ENCODE measurements around the gene PLCD3. TPM values are rescaled to one million over a fixed set of nuclear protein-coding genes. Genes with fewer than 3 reads are reported as not detected.

PLCD3 gene
- total RNA-seq, 1 donor from 2014 or later: 1.4 TPM

DNA sequence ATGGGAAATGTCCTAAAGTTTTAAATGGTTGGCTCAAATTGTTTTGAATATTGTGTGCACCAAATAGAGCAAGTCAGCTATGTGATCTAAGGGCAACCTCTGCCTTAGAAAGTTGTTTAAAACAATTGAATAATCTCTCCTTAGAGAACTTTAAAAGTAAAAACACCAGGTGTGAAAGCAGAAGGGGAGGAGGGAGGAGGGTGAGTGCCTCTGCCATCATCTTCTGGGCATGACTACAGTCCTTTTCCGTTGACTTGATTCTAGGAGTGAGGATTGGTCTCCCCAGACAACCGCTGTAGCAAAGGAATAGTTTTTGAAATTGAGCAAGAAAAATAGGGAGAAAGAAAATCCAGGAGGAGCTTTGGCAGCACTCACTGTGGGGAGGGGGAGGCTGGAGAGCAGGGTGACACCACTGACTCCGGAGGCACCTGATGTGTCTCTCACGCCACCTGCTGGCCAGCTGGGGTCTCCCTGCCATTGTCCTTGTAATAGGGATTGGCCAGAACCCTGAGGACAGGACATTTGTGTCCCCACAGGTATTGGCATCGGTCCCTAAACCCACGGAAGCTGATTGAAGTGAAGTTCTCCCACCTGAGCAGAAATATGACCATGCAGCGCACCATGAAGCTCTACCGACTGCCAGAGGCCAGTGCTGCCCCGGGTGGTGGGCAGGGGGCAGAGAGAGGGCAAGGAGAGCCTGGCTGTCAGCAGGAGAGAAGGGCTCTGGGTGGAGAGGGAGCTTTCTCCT is 33.3 kb downstream of the PLCD3 start:
- no peak overlapping the region for H3K4me3 Mint-ChIP-seq
- ChIA-PET POLR2A (interaction anchor here (0.7 to 0.8 kb wide), 2 partner anchors 183 to 200 kb away, joined by 3 read pairs; partner anchors contain the start of genes EFTUD2 and GFAP), CTCF (interaction anchor here (0.7 to 2.8 kb wide), 20 partner anchors 10 to 200 kb away, joined by 3 to 29 read pairs (median 3); partner anchors contain the start of gene EFTUD2)
- no peaks in the 10 kb centered on the region for H3K27me3 Mint-ChIP-seq
- H3K9me3 Mint-ChIP-seq: no peaks in the 10 kb centered on the region
- no peak overlapping the region for H3K27ac Mint-ChIP-seq
- ATAC-seq (ENCODE audit: low read depth) (peak; percentile 90), DNase-seq (peak; percentile 67)
- intact Hi-C loops (cut with micrococcal nuclease): loop anchor here (1.0 to 5.0 kb wide), 5 partner anchors 80 to 324 kb away; partner anchors contain the start of gene C1QL1
- H3K36me3 Mint-ChIP-seq (ENCODE audit: low read depth): peaks cover 79% of the 10 kb centered on the region
- TF ChIP-seq CTCF (IDR thresholded peaks at IDR 0.05): no peak
- peaks cover 8% of the 10 kb centered on the region for H3K4me1 Mint-ChIP-seq

DNA sequence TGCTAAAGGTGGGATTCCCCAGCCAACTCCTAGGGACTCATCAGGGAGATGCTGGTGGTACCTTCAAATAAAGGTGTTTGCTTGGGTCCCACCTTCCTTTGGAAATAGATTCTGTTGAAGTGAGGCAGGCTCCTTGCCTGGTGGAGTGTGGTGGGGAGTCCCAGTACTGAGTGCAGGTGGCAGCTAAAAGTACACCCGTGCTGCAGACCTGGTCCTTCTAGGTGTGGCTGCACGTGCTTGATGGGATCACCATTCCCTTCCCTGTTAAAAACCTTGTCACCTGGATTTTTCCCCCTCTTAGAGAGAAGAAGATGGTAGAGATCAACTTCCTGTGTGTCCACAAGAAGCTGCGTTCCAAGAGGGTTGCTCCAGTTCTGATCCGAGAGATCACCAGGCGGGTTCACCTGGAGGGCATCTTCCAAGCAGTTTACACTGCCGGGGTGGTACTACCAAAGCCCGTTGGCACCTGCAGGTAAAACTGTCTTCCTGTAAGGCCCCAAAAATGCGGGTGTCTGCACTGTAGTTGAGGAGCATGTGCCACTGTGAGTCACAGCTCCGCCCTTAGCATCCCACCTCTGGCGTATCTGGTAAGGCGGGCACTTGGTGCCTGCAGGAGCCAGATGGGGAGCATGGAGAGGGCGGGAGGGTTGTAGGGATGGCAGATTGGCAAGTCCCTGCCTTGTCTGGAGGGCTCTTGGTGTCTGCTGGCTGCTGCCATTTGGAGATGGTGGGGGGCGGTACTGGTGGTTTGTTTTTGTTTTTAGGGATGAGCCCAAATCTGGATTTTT is 34.0 kb downstream of the PLCD3 start:
- ChIA-PET POLR2A (interaction anchor here (0.6 kb wide), 1 partner anchor 49 kb away, joined by 7 read pairs; no protein-coding TSS in a partner anchor), CTCF (interaction anchor here (0.7 to 2.8 kb wide), 15 partner anchors 11 to 199 kb away, joined by 3 to 29 read pairs (median 3); partner anchors contain the start of gene EFTUD2)
- no peaks in the 10 kb centered on the region for H3K27me3 Mint-ChIP-seq
- peaks cover 8% of the 10 kb centered on the region for H3K4me1 Mint-ChIP-seq
- ATAC-seq (ENCODE audit: low read depth) (no peak), DNase-seq (no peak)
- no peak for TF ChIP-seq CTCF (IDR thresholded peaks at IDR 0.05)
- no peak overlapping the region for H3K4me3 Mint-ChIP-seq
- H3K9me3 Mint-ChIP-seq: no peaks in the 10 kb centered on the region
- H3K36me3 Mint-ChIP-seq (ENCODE audit: low read depth): peaks cover 79% of the 10 kb centered on the region
- intact Hi-C loops (cut with micrococcal nuclease): loop anchor here (2.0 to 5.0 kb wide), 2 partner anchors 79 to 131 kb away; partner anchors contain the start of gene C1QL1
- no peak overlapping the region for H3K27ac Mint-ChIP-seq

DNA sequence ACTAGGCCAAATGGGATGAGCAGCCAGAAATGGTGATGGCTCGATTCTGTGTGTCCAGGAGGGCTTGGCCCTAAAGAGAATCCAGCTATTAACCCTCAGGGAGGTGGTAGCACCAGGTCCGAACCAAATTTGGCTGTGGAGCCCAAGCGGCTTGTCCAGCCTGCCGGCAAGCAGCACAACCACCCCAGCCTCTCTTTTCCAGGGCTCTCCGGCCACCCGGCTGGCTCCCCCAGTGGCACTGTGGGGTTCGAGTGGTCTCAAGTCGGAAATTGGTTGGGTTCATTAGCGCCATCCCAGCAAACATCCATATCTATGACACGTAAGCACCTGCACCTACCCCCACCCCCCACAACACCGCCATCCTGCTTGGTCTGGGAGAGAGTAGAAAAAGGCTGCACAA is 35.4 kb downstream of the PLCD3 start:
- CTCF ChIA-PET: interaction anchor here (1.0 to 2.1 kb wide), 2 partner anchors 11 to 101 kb away, joined by 3 to 8 read pairs; no protein-coding TSS in a partner anchor
- no peak for TF ChIP-seq CTCF (IDR thresholded peaks at IDR 0.05)
- Mint-ChIP-seq H3K4me1 (peaks cover 8% of the 10 kb centered on the region), H3K36me3 (ENCODE audit: low read depth) (peaks cover 78% of the 10 kb centered on the region), H3K27me3 (no peaks in the 10 kb centered on the region), H3K9me3 (no peaks in the 10 kb centered on the region), H3K4me3 (no peak overlapping the region), H3K27ac (no peak overlapping the region)
- POLR2A ChIA-PET: interaction anchor here (1.0 kb wide), 1 partner anchor 36 kb away, joined by 3 read pairs; the partner anchor contains the start of gene NMT1
- intact Hi-C loops (cut with micrococcal nuclease): loop anchor here (1.0 to 5.0 kb wide), 3 partner anchors 35 to 130 kb away; partner anchors contain the start of genes C1QL1 and PLCD3
- no peak for DNase-seq
- ATAC-seq (ENCODE audit: low read depth): no peak

GRCh38 chr17:45096141-45096540 is 36.2 kb downstream of the PLCD3 start:
- Mint-ChIP-seq H3K4me1 (peaks cover 8% of the 10 kb centered on the region), H3K9me3 (no peaks in the 10 kb centered on the region), H3K36me3 (ENCODE audit: low read depth) (peaks cover 80% of the 10 kb centered on the region), H3K27me3 (no peaks in the 10 kb centered on the region), H3K4me3 (no peak overlapping the region), H3K27ac (no peak overlapping the region)
- TF ChIP-seq CTCF (IDR thresholded peaks at IDR 0.05): no peak
- CTCF ChIA-PET: interaction anchor here (1.0 to 2.1 kb wide), 3 partner anchors 10 to 102 kb away, joined by 3 to 8 read pairs (median 3); no protein-coding TSS in a partner anchor
- DNase-seq (no peak), ATAC-seq (ENCODE audit: low read depth) (peak; percentile 35)
- POLR2A ChIA-PET: interaction anchor here (1.0 kb wide), 1 partner anchor 35 kb away, joined by 3 read pairs; the partner anchor contains the start of gene NMT1
- intact Hi-C loops (cut with micrococcal nuclease): loop anchor here (1.0 to 5.0 kb wide), 3 partner anchors 36 to 129 kb away; partner anchors contain the start of genes C1QL1 and PLCD3
